ENCODE results near the gene CARHSP1. TPM values are rescaled to one million over a fixed set of nuclear protein-coding genes. Genes with fewer than 3 reads are reported as not detected.
"Not testable (repeated sequence)": the region's sequence is repeated elsewhere in the genome, so short reads cannot be mapped to it uniquely, and the experiment has no call there.

The CARHSP1 gene
- total and polyA plus RNA-seq, 2 of the 8 experiments (the other 6 are each of a cell fraction or from before 2014, with no cell fraction given): 292 to 300 TPM

DNA sequence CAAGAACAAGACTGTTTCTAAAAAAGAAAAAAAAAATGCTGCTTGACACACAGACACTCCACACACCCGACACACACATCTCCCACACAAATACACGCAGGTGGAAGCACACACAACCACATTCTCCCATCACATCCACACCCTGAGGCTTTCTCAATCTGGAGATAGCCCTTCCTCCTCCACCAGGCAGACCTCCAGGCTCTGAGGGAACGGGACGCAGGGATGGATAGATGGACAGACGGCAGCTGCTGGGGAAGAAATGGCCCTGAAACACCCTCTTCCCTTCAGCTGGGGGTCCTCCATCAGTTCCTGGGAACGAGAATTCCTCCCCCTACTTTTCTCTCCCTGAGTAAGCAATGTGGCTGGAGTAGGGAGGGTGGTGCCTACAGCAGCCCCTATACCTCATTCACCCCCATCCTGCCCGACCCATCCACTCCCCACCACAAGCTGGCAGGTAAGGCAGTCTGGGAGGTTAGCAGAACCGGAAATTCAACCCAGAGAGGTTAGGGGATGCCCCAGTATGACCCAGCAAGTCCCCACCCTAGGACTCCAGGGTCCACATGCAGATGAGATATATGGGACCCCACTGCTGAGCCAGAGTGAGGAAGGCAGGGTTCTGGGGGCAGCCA is 9.2 kb upstream of the CARHSP1 start (continued):
- TF ChIP-seq HDAC6 (IDR thresholded peaks at IDR 0.05; ENCODE audit: low read depth, low read length): no peak
- no peak for TF ChIP-seq SP4 (IDR thresholded peaks at IDR 0.05; ENCODE audit: low read length)

GRCh38 chr16:8875317-8875716 is 6.5 kb upstream of the CARHSP1 start:
- 65% methylated on average over 5 of the region's 7 CpGs; no CpG with 5 or more reads in 1 of the 2 experiments for WGBS, 2 experiments (ENCODE audit: extremely low coverage in 1 of 2, insufficient coverage in 1 of 2, insufficient read length in 1 of 2, insufficient replicate concordance in 2 of 2, low coverage in 1 of 2, low lambda C conversion rate in 2 of 2, missing lambda C conversion rate in 1 of 2)
- H2AFZ ChIP-seq (ENCODE audit: low read length); H4K8ac ChIP-seq (ENCODE audit: extremely low read depth, insufficient read depth, low read length); H3K9me3 ChIP-seq (ENCODE audit: insufficient read depth in 2 of 2, low read depth in 1 of 2, low read length in 1 of 2); H2BK5ac ChIP-seq (ENCODE audit: low read depth, low read length); H4K20me1 ChIP-seq (replicated peaks in 1 of 2; ENCODE audit: control insufficient read depth in 1 of 2, insufficient read depth in 2 of 2, low read length in 2 of 2); H3K27me3 ChIP-seq (replicated peaks in 1 of 4; ENCODE audit: control insufficient read depth in 3 of 4, extremely low read depth in 1 of 4, insufficient read depth in 3 of 4, low read length in 3 of 4); H2BK120ac ChIP-seq (replicated peaks; ENCODE audit: low read depth, low read length); H3K36me3 ChIP-seq (ENCODE audit: control insufficient read depth in 2 of 4, insufficient read depth in 4 of 4, low read length in 3 of 4); H3K4me2 ChIP-seq (ENCODE audit: insufficient read depth in 1 of 2, low read depth in 2 of 2, low read length in 2 of 2); H4K5ac ChIP-seq (ENCODE audit: insufficient read length, low read depth, low read length); H3K14ac ChIP-seq (ENCODE audit: insufficient read length); FAIRE-seq; H3K4me3 ChIP-seq (ENCODE audit: extremely low read depth in 1 of 4, insufficient read depth in 2 of 4, low read depth in 3 of 4, low read length in 4 of 4); H3K18ac ChIP-seq (ENCODE audit: extremely low read depth, low read length); H2BK12ac ChIP-seq (ENCODE audit: low read depth, low read length); H2AK5ac ChIP-seq (ENCODE audit: low read depth, low read length); H3K9ac ChIP-seq (replicated peaks in 1 of 4; ENCODE audit: extremely low read depth in 1 of 4, low read depth in 3 of 4, low read length in 3 of 4); H4K91ac ChIP-seq (replicated peaks; ENCODE audit: insufficient read length, low read length); H3K23ac ChIP-seq (ENCODE audit: insufficient read length); H3K4ac ChIP-seq (replicated peaks; ENCODE audit: insufficient read length, low read depth, low read length); DNase-seq (ENCODE audit: low read depth in 1 of 2, low spot score in 2 of 2); H3K23me2 ChIP-seq (ENCODE audit: low read depth, low read length); H3K79me1 ChIP-seq (ENCODE audit: low read depth, low read length); H3K27ac ChIP-seq (ENCODE audit: low read depth, low read length); H3K79me2 ChIP-seq (ENCODE audit: control insufficient read depth in 1 of 2, insufficient read depth in 2 of 2, low read length in 2 of 2); H3K56ac ChIP-seq (replicated peaks; ENCODE audit: insufficient read length, low read depth, low read length); H2BK20ac ChIP-seq (ENCODE audit: low read length); H2BK15ac ChIP-seq (ENCODE audit: low read length): not testable (repeated sequence)
- POLR2A ChIA-PET (ENCODE audit: partially characterized antibody): interaction anchor here (0.6 to 29.1 kb wide), 3 partner anchors 9 to 196 kb away, joined by 3 to 456 read pairs (median 7); partner anchors contain the start of gene CARHSP1
- peaks cover 3 to 11% (median 8%) of the 10 kb centered on the region in 4 experiments for H3K4me1 ChIP-seq (replicated peaks in 1 of 4; ENCODE audit: control insufficient read depth in 3 of 4, insufficient read depth in 4 of 4, low read length in 3 of 4)
- CTCF ChIA-PET (ENCODE audit: partially characterized antibody): interaction anchor here (3.3 kb wide), 1 partner anchor 12 kb away, joined by 25 read pairs; no protein-coding TSS in a partner anchor
